ENCODE results near the gene SEC61A1. TPM values are rescaled to one million over a fixed set of nuclear protein-coding genes. Genes with fewer than 3 reads are reported as not detected.

The SEC61A1 gene
- 61.5 TPM for polyA plus RNA-seq (2013, experiment 1 of 2)
- polyA plus RNA-seq (2013, experiment 2 of 2), result 64.0 TPM

DNA sequence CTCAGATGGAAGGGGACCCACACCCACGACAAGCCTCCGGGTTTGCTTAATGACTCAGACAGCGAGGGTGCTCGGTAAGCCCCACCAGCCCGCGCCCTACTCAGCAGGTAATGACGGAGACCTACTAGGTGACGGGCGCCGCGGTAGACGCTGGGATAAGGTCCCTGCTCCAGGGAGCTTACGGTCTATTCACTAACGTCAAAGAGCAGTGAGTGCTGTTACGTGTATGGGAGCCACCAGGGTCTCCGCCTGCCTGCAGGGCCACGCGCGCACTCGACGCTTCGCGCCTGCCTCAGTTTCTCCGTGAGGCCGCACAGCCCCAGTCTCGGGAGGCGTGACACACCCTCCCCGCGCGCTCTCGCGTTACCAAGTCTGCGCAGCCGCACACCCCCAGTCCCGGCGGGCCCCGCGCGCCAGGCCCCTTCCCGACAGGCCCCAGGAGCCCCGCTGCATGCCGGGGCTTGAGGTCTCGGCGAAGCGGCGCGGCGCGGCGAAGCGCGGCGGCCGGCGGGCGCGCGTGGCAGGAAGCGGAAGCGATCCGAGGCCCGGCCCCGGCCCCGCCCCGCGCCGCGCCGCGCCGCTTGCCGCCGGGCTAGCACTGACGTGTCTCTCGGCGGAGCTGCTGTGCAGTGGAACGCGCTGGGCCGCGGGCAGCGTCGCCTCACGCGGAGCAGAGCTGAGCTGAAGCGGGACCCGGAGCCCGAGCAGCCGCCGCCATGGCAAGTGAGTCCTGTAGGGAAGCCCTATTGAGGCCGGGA, at the start of gene SEC61A1:
TSS of gene SEC61A1 (plus strand) at position 601 of the 758 bp plus-strand sequence. CDS start at position 717, 116 bp downstream.
- peak within 1 kb of the TSS; percentile 42 for H3K27ac ChIP-seq (replicated peaks; ENCODE audit: low read length)
- peaks cover 8 to 17% of the 10 kb centered on the region in 2 donors for H3K4me1 ChIP-seq (ENCODE audit: control insufficient read depth in 2 of 2, insufficient read depth in 1 of 2, low read depth in 1 of 2, low read length in 2 of 2)
- peak within 1 kb of the TSS; percentile 97 for H3K4me3 ChIP-seq (ENCODE audit: low read length in 2 of 2)
- H4K8ac ChIP-seq (ENCODE audit: low read depth, low read length), result peak within 1 kb of the TSS; percentile 29
- H2BK120ac ChIP-seq (ENCODE audit: low read depth, low read length), result no peak within 1 kb of the TSS
- H4K91ac ChIP-seq (ENCODE audit: low read depth, low read length, poor library complexity), result no peak within 1 kb of the TSS
- H3K18ac ChIP-seq (ENCODE audit: low read length), result peak within 1 kb of the TSS; percentile 98
- H2BK5ac ChIP-seq (ENCODE audit: low read length), result peak within 1 kb of the TSS; percentile 90
- H2BK12ac ChIP-seq (ENCODE audit: low read length), result peak within 1 kb of the TSS; percentile 14
- peak within 1 kb of the TSS; percentile 99 for H3K4me2 ChIP-seq (ENCODE audit: insufficient read depth, low read length, poor library complexity, severe bottlenecking)
- H3K79me1 ChIP-seq (ENCODE audit: low read depth, low read length), result peaks cover 2% of the 10 kb centered on the region
- H3K9me3 ChIP-seq (replicated peaks in 1 of 2; ENCODE audit: control insufficient read depth in 2 of 2, insufficient read depth in 1 of 2, low read depth in 1 of 2, low read length in 2 of 2), result no peaks in the 10 kb centered on the region
- peak within 1 kb of the TSS; percentile 99 for H3K14ac ChIP-seq (ENCODE audit: low read length)
- H2BK15ac ChIP-seq (ENCODE audit: low read length), result peak within 1 kb of the TSS; percentile 45
- peak within 1 kb of the TSS; percentile 99 for H3K23ac ChIP-seq (ENCODE audit: low read depth, low read length, poor library complexity)
- peak; percentile 88 for DNase-seq (ENCODE audit: low spot score)
- no peaks in the 10 kb centered on the region for H3K27me3 ChIP-seq (ENCODE audit: control insufficient read depth in 3 of 3, insufficient read depth in 3 of 3, low read depth in 1 of 3, low read length in 3 of 3)
- H3K4ac ChIP-seq (ENCODE audit: low read length), result no peak within 1 kb of the TSS
- peak within 1 kb of the TSS; percentile 99 for H3K9ac ChIP-seq (ENCODE audit: low read depth, low read length, poor library complexity)
- peaks cover 13 to 38% of the 10 kb centered on the region in 2 donors for H3K36me3 ChIP-seq (replicated peaks in 1 of 2; ENCODE audit: control insufficient read depth in 2 of 2, insufficient read depth in 2 of 2, low read length in 2 of 2)
- peak within 1 kb of the TSS; percentile 24 for H2AK5ac ChIP-seq (ENCODE audit: low read depth, low read length)
- no CpG with 5 or more reads among the region's 90 CpGs for WGBS, 2 donors (ENCODE audit: extremely low coverage in 2 of 2, insufficient read length in 2 of 2, insufficient replicate concordance in 1 of 2)
- H2AFZ ChIP-seq (ENCODE audit: low read length), result peak within 1 kb of the TSS; percentile 94

DNA sequence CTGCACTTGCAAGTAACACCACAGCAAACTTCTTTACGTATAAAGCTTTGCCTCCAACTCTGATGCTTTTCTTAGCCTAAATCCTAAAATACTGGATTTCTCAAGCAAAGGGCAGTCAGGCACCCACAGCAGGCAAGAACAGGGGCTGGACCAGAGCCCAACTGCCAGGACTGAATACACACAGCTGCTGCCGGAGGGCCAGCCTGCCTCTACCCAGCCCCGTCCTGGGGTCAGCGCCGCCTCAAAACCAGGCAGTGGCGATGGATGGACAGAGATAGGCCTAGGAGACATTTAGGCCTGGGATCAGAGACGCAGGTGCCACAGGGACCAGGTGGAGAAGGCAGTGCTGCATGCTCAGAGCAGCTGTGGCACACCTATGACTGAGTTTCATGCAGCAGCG, 47.6 kb upstream of the SEC61A1 start:
- no peak overlapping the region for H3K4ac ChIP-seq (ENCODE audit: low read length)
- peak overlapping the region; percentile 89 for H3K18ac ChIP-seq (ENCODE audit: low read length)

DNA sequence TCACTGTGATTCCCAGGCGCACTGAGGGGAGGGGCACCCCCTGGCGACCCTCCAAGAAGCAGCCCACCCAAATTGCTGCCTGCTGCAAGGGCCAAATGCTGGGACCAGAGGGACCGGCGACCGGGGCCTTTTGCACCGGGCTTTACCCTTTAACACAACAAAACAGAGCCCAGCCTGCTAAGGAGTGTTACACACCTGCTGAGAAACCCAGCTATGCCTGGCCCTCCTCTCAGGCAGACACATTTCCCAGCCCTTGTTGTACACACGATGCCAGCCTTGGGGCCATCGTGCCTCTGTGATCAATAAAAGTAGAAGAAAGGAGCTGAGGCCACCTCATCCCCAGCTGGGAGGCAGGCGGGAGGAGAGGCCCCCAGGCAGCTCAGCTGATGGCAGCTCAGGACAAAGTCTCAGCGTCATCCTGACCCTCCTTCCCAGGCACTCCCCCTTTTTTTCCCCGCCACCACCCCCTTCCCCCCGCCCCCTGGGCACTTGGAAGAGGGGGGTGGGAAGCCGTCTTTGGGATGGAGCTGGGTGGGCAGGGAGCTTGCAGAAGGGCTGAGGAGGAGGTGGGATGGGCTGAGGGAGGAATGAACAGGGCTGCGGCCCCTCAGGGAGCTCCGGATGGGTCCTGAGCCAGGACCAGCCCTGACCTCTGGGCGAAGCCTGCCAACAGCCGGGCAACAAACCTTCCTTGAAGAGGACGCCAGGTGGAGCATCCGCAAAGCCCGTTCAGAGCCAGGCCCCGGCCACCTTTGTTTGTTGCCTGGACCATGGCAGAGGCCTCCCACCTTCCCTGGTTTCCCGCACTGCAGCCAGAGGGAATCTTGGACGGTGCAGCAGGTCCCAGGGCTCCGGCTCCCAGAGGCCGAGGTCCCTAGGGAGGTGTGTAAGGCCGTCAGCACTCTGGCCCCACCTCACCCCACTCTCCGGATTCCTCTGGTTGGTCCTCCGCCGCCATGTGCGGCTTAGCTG, 45.9 kb upstream of the SEC61A1 start:
- H3K9me3 ChIP-seq (replicated peaks in 1 of 2; ENCODE audit: control insufficient read depth in 2 of 2, insufficient read depth in 1 of 2, low read depth in 1 of 2, low read length in 2 of 2), result peaks cover 0 to 2% of the 10 kb centered on the region in 2 donors
- H2BK12ac ChIP-seq (ENCODE audit: low read length), result peak overlapping the region; percentile 63
- H4K91ac ChIP-seq (ENCODE audit: low read depth, low read length, poor library complexity), result no peak overlapping the region
- H3K79me1 ChIP-seq (ENCODE audit: low read depth, low read length), result no peaks in the 10 kb centered on the region
- peak overlapping the region; percentile 23 for H2BK15ac ChIP-seq (ENCODE audit: low read length)
- H3K4me1 ChIP-seq (ENCODE audit: control insufficient read depth in 2 of 2, insufficient read depth in 1 of 2, low read depth in 1 of 2, low read length in 2 of 2), result peaks cover 3 to 16% of the 10 kb centered on the region in 2 donors
- peak overlapping the region; percentile 32 for H3K4me2 ChIP-seq (ENCODE audit: insufficient read depth, low read length, poor library complexity, severe bottlenecking)
- peak; percentile 30 for DNase-seq (ENCODE audit: low spot score)
- H3K4ac ChIP-seq (ENCODE audit: low read length), result no peak overlapping the region
- H3K27me3 ChIP-seq (ENCODE audit: control insufficient read depth in 3 of 3, insufficient read depth in 3 of 3, low read depth in 1 of 3, low read length in 3 of 3), result peaks cover 0 to 18% (median 0%) of the 10 kb centered on the region in 3 experiments
- H2BK5ac ChIP-seq (ENCODE audit: low read length), result peak overlapping the region; percentile 49
- no peak overlapping the region for H3K9ac ChIP-seq (ENCODE audit: low read depth, low read length, poor library complexity)
- H2AFZ ChIP-seq (ENCODE audit: low read length), result peak overlapping the region; percentile 83
- no peak overlapping the region for H3K4me3 ChIP-seq (ENCODE audit: low read length in 2 of 2)
- H2BK120ac ChIP-seq (ENCODE audit: low read depth, low read length), result peak overlapping the region; percentile 14
- peak overlapping the region; percentile 44 for H3K27ac ChIP-seq (replicated peaks; ENCODE audit: low read length)
- H3K18ac ChIP-seq (ENCODE audit: low read length), result peak overlapping the region; percentile 69
- peak overlapping the region; percentile 10 for H2AK5ac ChIP-seq (ENCODE audit: low read depth, low read length)
- H3K36me3 ChIP-seq (replicated peaks in 1 of 2; ENCODE audit: control insufficient read depth in 2 of 2, insufficient read depth in 2 of 2, low read length in 2 of 2), result no peaks in the 10 kb centered on the region
- no peak overlapping the region for H3K14ac ChIP-seq (ENCODE audit: low read length)
- no peak overlapping the region for H4K8ac ChIP-seq (ENCODE audit: low read depth, low read length)
- H3K23ac ChIP-seq (ENCODE audit: low read depth, low read length, poor library complexity), result no peak overlapping the region
- no CpG with 5 or more reads among the region's 30 CpGs for WGBS, 2 donors (ENCODE audit: extremely low coverage in 2 of 2, insufficient read length in 2 of 2, insufficient replicate concordance in 1 of 2)

More for the DNA sequence above, 47.6 kb upstream of the SEC61A1 start:
- Histone ChIP-seq H2AK5ac (ENCODE audit: low read depth, low read length) (peak overlapping the region; percentile 76), H3K36me3 (replicated peaks in 1 of 2; ENCODE audit: control insufficient read depth in 2 of 2, insufficient read depth in 2 of 2, low read length in 2 of 2) (no peaks in the 10 kb centered on the region), H2BK15ac (ENCODE audit: low read length) (peak overlapping the region; percentile 54), H2BK120ac (ENCODE audit: low read depth, low read length) (no peak overlapping the region), H2BK12ac (ENCODE audit: low read length) (peak overlapping the region; percentile 85), H3K9me3 (replicated peaks in 1 of 2; ENCODE audit: control insufficient read depth in 2 of 2, insufficient read depth in 1 of 2, low read depth in 1 of 2, low read length in 2 of 2) (peaks cover 0 to 4% of the 10 kb centered on the region in 2 donors), H3K79me1 (ENCODE audit: low read depth, low read length) (no peaks in the 10 kb centered on the region), H3K27ac (replicated peaks; ENCODE audit: low read length) (no peak overlapping the region), H3K27me3 (ENCODE audit: control insufficient read depth in 3 of 3, insufficient read depth in 3 of 3, low read depth in 1 of 3, low read length in 3 of 3) (peaks cover 0 to 18% (median 0%) of the 10 kb centered on the region in 3 experiments), H3K14ac (ENCODE audit: low read length) (peak overlapping the region; percentile 27), H4K8ac (ENCODE audit: low read depth, low read length) (no peak overlapping the region), H3K4me2 (ENCODE audit: insufficient read depth, low read length, poor library complexity, severe bottlenecking) (no peak overlapping the region), H3K9ac (ENCODE audit: low read depth, low read length, poor library complexity) (no peak overlapping the region), H3K4me3 (ENCODE audit: low read length in 2 of 2) (no peak overlapping the region), H3K23ac (ENCODE audit: low read depth, low read length, poor library complexity) (no peak overlapping the region), H4K91ac (ENCODE audit: low read depth, low read length, poor library complexity) (peak overlapping the region; percentile 87), H2AFZ (ENCODE audit: low read length) (no peak overlapping the region), H3K4me1 (ENCODE audit: control insufficient read depth in 2 of 2, insufficient read depth in 1 of 2, low read depth in 1 of 2, low read length in 2 of 2) (peaks cover 3 to 15% of the 10 kb centered on the region in 2 donors), H2BK5ac (ENCODE audit: low read length) (no peak overlapping the region)
- no peak for DNase-seq (ENCODE audit: low spot score)
- WGBS, 2 donors (ENCODE audit: extremely low coverage in 2 of 2, insufficient read length in 2 of 2, insufficient replicate concordance in 1 of 2), result no CpG with 5 or more reads among the region's 8 CpGs

Data from neuronal stem cell (in vitro differentiated cells).